GM12891 (cell line): ENCODE data around the gene CLK4. TPM values are rescaled to one million over a fixed set of nuclear protein-coding genes. Genes with fewer than 3 reads are reported as not detected.

Source experiments
- DNase-seq: peaks from one replicate; pipeline ENCODE4 v3.0.0; 2011; ENCODE audit warnings: low spot score; ENCODE audit not compliant: insufficient read length
- FAIRE-seq: peaks from 2 replicates; lab custom pipeline; 2011; peaks lifted over from hg19 to GRCh38; lab: Jason Lieb, UNC
- PAX5 ChIP-seq: IDR thresholded peaks from 2 replicates; pipeline ENCODE4 v1.6.1; 2011; ENCODE audit warnings: low read length, moderate library complexity, mild to moderate bottlenecking; ENCODE audit not compliant: insufficient read depth, severe bottlenecking
- POLR2A ChIP-seq: IDR thresholded peaks from 2 replicates; pipeline ENCODE4 v1.6.1; 2011; ENCODE audit warnings: low read depth, low read length, control low read depth
- POLR2AphosphoS5 ChIP-seq: IDR thresholded peaks from 2 replicates; pipeline ENCODE4 v1.6.1; 2011; ENCODE audit warnings: low read depth, low read length, control low read depth
- POU2F2 ChIP-seq: IDR thresholded peaks from 2 replicates; pipeline ENCODE4 v1.6.1; 2011; ENCODE audit warnings: low read depth, mild to moderate bottlenecking, control low read depth, low read length, moderate library complexity
- SPI1 ChIP-seq: IDR thresholded peaks from 2 replicates; pipeline ENCODE4 v1.6.1; 2011; ENCODE audit warnings: low read depth, low read length, control low read depth
- TAF1 ChIP-seq: IDR thresholded peaks from 2 replicates; pipeline ENCODE4 v1.6.1; 2011; ENCODE audit warnings: low read depth, low read length, control low read depth
- polyA plus RNA-seq: library from polyadenylated mRNA; unstranded; fragments of >200 nt; gene quantifications from one replicate; pipeline ENCODE4 v1.2.1, GENCODE V29; 2012; ENCODE audit warnings: low read depth, missing spikeins, inconsistent platforms; ENCODE audit not compliant: missing spikeins

The CLK4 gene
- polyA plus RNA-seq, result 8.6 TPM

- TF ChIP-seq POLR2A (peak; percentile 95), POLR2AphosphoS5 (peak; percentile 94), PAX5 (no peak), POU2F2 (peak; percentile 48; the same call in 1 of the 2 replicates), TAF1 (peak; percentile 86)
- peak; percentile 98 for FAIRE-seq
- DNase-seq, result peak; percentile 90
These were observed at the start of gene CLK4 for GRCh38 chr5:178626484-178627258. Gene CLK4, minus strand, starts transcription at chr5:178627050. Its CDS starts 3,634 bp downstream, at chr5:178623416.

DNA sequence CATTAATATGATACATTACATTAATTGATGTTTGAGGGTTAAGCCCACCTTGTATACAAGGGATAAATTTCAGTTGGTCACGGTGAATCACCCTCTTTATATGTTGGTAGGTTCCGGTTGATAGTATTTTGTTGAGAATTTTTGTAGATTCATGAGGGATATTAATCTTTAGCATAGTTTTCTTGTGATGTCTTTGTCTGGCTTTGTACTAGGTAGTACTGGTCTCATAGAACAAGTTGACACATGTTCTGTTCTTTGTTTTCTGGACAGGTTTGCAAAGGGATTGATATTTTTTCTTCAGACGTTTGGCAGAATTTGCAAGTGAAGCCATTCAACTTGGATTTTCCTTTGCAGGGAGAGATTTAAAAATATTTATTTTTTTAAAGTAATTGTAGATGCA lies 49.1 kb upstream of the CLK4 start:
- TF ChIP-seq POU2F2 (no peak), POLR2A (no peak), POLR2AphosphoS5 (no peak), SPI1 (no peak), TAF1 (no peak), PAX5 (no peak)
- DNase-seq (no peak), FAIRE-seq (no peak)

- TF ChIP-seq TAF1 (no peak), SPI1 (no peak), POLR2A (no peak), POU2F2 (no peak), PAX5 (no peak), POLR2AphosphoS5 (no peak)
- no peak for DNase-seq
- FAIRE-seq, result no peak
These were observed 47.5 kb upstream of the CLK4 start for GRCh38 chr5:178674334-178674733.

DNA sequence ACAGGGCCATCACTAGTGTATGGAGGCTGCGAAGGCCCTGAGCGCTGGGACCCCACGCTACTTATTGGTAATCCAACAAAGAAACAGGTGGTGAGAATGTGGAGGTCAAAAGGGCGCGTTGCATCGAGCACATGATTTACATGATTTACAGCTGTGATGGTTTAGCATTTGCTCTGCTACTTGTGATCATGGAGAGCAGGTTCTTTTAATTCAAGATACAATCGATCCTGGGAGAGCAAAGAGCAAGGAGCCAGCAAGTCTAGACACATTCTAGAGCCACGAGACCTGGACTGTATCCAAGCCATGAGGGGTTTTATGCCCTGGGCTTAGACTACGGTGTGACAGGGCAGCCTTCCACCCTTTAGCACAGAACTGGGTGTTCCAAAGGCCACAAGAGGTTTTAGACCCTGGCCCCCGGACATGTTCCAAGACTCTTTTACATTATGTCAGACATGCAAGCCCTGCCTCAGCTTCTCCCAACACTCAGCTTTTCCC lies 47.0 kb upstream of the CLK4 start:
- TF ChIP-seq POLR2A (no peak), TAF1 (no peak), POLR2AphosphoS5 (no peak)
- no peak for DNase-seq
- FAIRE-seq, result no peak

- no peak for DNase-seq
- FAIRE-seq, result no peak
- TF ChIP-seq POU2F2 (no peak), SPI1 (no peak), POLR2AphosphoS5 (no peak), PAX5 (no peak), TAF1 (no peak), POLR2A (no peak)
These were observed 45.8 kb upstream of the CLK4 start for GRCh38 chr5:178672630-178673029.

GRCh38 chr5:178671602-178672144 lies 44.8 kb upstream of the CLK4 start:
- FAIRE-seq (no peak), DNase-seq (no peak)
- TF ChIP-seq POU2F2, result no peak
- TF ChIP-seq SPI1, result no peak
- TF ChIP-seq POLR2A, result no peak
- TF ChIP-seq TAF1, result no peak
- no peak for TF ChIP-seq POLR2AphosphoS5
- TF ChIP-seq PAX5, result no peak

GRCh38 chr5:178670351-178670885 lies 43.6 kb upstream of the CLK4 start:
- no peak for TF ChIP-seq POU2F2
- TF ChIP-seq SPI1, result no peak
- no peak for TF ChIP-seq POLR2AphosphoS5
- no peak for TF ChIP-seq TAF1
- TF ChIP-seq POLR2A, result no peak
- TF ChIP-seq PAX5, result no peak
- FAIRE-seq, result no peak
- DNase-seq, result no peak

DNA sequence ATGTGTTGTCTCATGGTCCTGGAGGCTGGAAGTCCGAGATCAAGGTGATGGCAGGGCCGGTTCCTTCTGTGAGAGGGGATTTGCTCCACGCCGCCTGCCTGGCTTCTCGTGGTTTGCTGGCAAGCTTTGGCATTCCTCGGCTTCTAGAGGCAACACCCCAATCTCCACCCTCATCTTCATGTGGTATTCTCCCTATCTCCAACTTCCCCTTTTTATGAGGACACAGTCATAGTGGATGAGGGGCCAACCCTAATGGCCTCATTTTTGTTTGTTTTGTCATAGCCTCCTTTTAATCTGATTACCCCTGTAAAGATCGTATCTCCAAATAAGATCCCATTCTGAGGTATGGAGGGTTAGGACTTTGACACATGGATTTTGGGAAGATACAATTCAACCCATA lies 41.7 kb upstream of the CLK4 start:
- DNase-seq, result no peak
- no peak for FAIRE-seq
- TF ChIP-seq TAF1 (no peak), PAX5 (no peak), POU2F2 (no peak), POLR2AphosphoS5 (no peak), POLR2A (no peak), SPI1 (no peak)

DNA sequence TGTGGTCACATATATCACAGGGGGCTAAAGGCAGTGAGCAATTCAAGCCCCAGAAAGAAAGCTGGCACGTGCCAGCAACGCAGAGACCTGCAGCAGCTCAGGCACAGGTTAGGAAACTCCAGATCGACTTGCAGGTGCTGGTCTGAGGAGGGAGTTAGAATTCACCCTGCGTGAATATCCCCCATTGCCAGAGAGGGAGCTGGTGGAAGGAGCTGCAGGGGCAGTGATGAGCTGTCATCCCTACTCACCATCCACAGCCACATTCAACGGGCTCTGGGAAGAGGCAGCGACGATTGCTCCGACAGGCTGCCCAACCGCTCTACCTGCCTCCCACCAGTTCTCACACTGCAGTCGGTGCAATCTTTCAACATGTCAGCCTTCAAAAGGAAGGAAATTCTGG lies 40.8 kb upstream of the CLK4 start:
- FAIRE-seq (no peak), DNase-seq (no peak)
- TF ChIP-seq SPI1 (no peak), POLR2A (no peak), TAF1 (no peak), POLR2AphosphoS5 (no peak), PAX5 (no peak), POU2F2 (no peak)

- FAIRE-seq (no peak), DNase-seq (no peak)
- TF ChIP-seq PAX5 (no peak), POLR2A (no peak), TAF1 (no peak), SPI1 (no peak), POU2F2 (no peak), POLR2AphosphoS5 (no peak)
These were observed 40.3 kb upstream of the CLK4 start for GRCh38 chr5:178667101-178667500.
